ENCODE data around the gene SDCBP2. TPM values are rescaled to one million over a fixed set of nuclear protein-coding genes. Genes with fewer than 3 reads are reported as not detected.

The SDCBP2 gene
- total and polyA plus RNA-seq, 2 of the 8 experiments (the other 6 are each of a cell fraction or from before 2014, with no cell fraction given) = 4.2 to 6.7 TPM

GRCh38 chr20:1338801-1339200, 9.9 kb upstream of the SDCBP2 start:
- Histone ChIP-seq H2AFZ (ENCODE audit: low read length) (no peak overlapping the region), H3K18ac (ENCODE audit: extremely low read depth, low read length) (no peak overlapping the region), H4K8ac (ENCODE audit: extremely low read depth, insufficient read depth, low read length) (no peak overlapping the region), H3K56ac (replicated peaks; ENCODE audit: insufficient read length, low read depth, low read length) (no peak overlapping the region), H2BK12ac (ENCODE audit: low read depth, low read length) (no peak overlapping the region), H4K5ac (ENCODE audit: insufficient read length, low read depth, low read length) (no peak overlapping the region), H3K14ac (ENCODE audit: insufficient read length) (no peak overlapping the region), H3K9me3 (ENCODE audit: insufficient read depth in 2 of 2, low read depth in 1 of 2, low read length in 1 of 2) (no peaks in the 10 kb centered on the region), H2BK20ac (ENCODE audit: low read length) (no peak overlapping the region), H3K79me1 (ENCODE audit: low read depth, low read length) (no peaks in the 10 kb centered on the region), H3K36me3 (ENCODE audit: control insufficient read depth in 2 of 4, insufficient read depth in 4 of 4, low read length in 3 of 4) (no peaks in the 10 kb centered on the region), H3K23me2 (ENCODE audit: low read depth, low read length) (no peaks in the 10 kb centered on the region), H3K79me2 (ENCODE audit: control insufficient read depth in 1 of 2, insufficient read depth in 2 of 2, low read length in 2 of 2) (no peaks in the 10 kb centered on the region), H3K4me2 (ENCODE audit: insufficient read depth in 1 of 2, low read depth in 2 of 2, low read length in 2 of 2) (no peak overlapping the region), H3K27ac (ENCODE audit: low read depth, low read length) (no peak overlapping the region), H3K23ac (ENCODE audit: insufficient read length) (no peak overlapping the region), H3K4me1 (replicated peaks in 1 of 4; ENCODE audit: control insufficient read depth in 3 of 4, insufficient read depth in 4 of 4, low read length in 3 of 4) (peaks cover 0 to 2% (median 0%) of the 10 kb centered on the region in 4 experiments; a peak in 3 of 7 replicates), H4K91ac (replicated peaks; ENCODE audit: insufficient read length, low read length) (no peak overlapping the region), H2BK5ac (ENCODE audit: low read depth, low read length) (no peak overlapping the region), H4K20me1 (replicated peaks in 1 of 2; ENCODE audit: control insufficient read depth in 1 of 2, insufficient read depth in 2 of 2, low read length in 2 of 2) (peaks cover 7 to 22% of the 10 kb centered on the region in 2 experiments), H2AK5ac (ENCODE audit: low read depth, low read length) (no peak overlapping the region), H3K27me3 (replicated peaks in 1 of 4; ENCODE audit: control insufficient read depth in 3 of 4, extremely low read depth in 1 of 4, insufficient read depth in 3 of 4, low read length in 3 of 4) (no peaks in the 10 kb centered on the region), H3K4ac (replicated peaks; ENCODE audit: insufficient read length, low read depth, low read length) (no peak overlapping the region), H2BK120ac (replicated peaks; ENCODE audit: low read depth, low read length) (no peak overlapping the region), H3K4me3 (ENCODE audit: extremely low read depth in 1 of 4, insufficient read depth in 2 of 4, low read depth in 3 of 4, low read length in 4 of 4) (no peak overlapping the region), H3K9ac (replicated peaks in 1 of 4; ENCODE audit: extremely low read depth in 1 of 4, low read depth in 3 of 4, low read length in 3 of 4) (no peak overlapping the region), H2BK15ac (ENCODE audit: low read length) (no peak overlapping the region)
- FAIRE-seq = no peak
- 89% methylated on average over 4 of the region's 4 CpGs; no CpG with 5 or more reads in 1 of the 2 experiments for WGBS, 2 experiments (ENCODE audit: extremely low coverage in 1 of 2, insufficient coverage in 1 of 2, insufficient read length in 1 of 2, insufficient replicate concordance in 2 of 2, low coverage in 1 of 2, low lambda C conversion rate in 2 of 2, missing lambda C conversion rate in 1 of 2)
- ChIA-PET POLR2A (ENCODE audit: partially characterized antibody) (interaction anchor here (1.4 to 3.2 kb wide), 2 partner anchors 8 to 10 kb away, joined by 3 to 27 read pairs; partner anchors contain the start of gene SDCBP2), CTCF (ENCODE audit: partially characterized antibody) (no interaction called here)
- peak in 1 of 2 experiments; percentile 39 for DNase-seq (ENCODE audit: low read depth in 1 of 2, low spot score in 2 of 2)
- no peak for TF ChIP-seq E2F6 (IDR thresholded peaks at IDR 0.05)
- TF ChIP-seq BRCA1 (IDR thresholded peaks at IDR 0.05; ENCODE audit: low read depth, low read length) = no peak
- TF ChIP-seq CREB1 (IDR thresholded peaks at IDR 0.05) = no peak
- no peak for TF ChIP-seq SP2 (IDR thresholded peaks at IDR 0.05; ENCODE audit: low read length)
- TF ChIP-seq KDM5A (IDR thresholded peaks at IDR 0.05; ENCODE audit: low read length) = no peak
- TF ChIP-seq RNF2 (IDR thresholded peaks at IDR 0.05; ENCODE audit: borderline replicate concordance, low read depth, low read length, missing control alignments, poor library complexity, severe bottlenecking) = no peak
- TF ChIP-seq TBP (IDR thresholded peaks at IDR 0.05; ENCODE audit: low read depth, low read length) = no peak
- no peak for TF ChIP-seq ATF2 (IDR thresholded peaks at IDR 0.05; ENCODE audit: low read length)
- no peak for TF ChIP-seq RFX5 (IDR thresholded peaks at IDR 0.05; ENCODE audit: borderline replicate concordance, low read depth, low read length)
- no peak for TF ChIP-seq MAFK (IDR thresholded peaks at IDR 0.05; ENCODE audit: low read depth, low read length)
- no peak for TF ChIP-seq PHF8 (conservative IDR thresholded peaks at IDR 0.05; ENCODE audit: low read depth, low read length)
- TF ChIP-seq TEAD4 (IDR thresholded peaks at IDR 0.05; ENCODE audit: low read depth, low read length) = no peak
- no peak for TF ChIP-seq POU5F1 (IDR thresholded peaks at IDR 0.05; ENCODE audit: low read depth, low read length)

Measured in H1 (cell line).